GM19467 (cell line): ENCODE results near the gene SREBF1.

Source experiments
- ATAC-seq: cut with Tn5 transposase; IDR thresholded peaks from one replicate; pipeline ENCODE4 v1.9.1; 2021; ENCODE audit warnings: mild to moderate bottlenecking, moderate library complexity; ENCODE audit not compliant: unreplicated experiment

The SREBF1 gene

DNA sequence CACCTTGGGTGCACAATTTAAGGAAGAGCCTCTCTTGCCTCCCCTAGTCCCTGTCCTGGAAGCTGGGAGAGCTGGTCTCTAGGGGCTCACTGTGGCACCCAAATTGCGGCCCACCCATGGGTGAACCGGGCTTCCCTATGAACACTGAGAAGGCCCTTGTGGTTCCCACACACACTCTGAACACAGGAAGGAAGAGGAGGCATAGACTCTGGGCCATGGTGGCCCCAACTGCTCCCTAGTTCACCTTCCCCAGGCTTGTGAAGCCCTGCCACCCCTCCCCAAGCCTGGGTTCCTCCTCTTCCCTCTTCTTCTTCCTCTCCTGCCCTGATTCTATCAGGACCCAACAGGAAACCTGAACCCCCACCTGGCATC lies 10.5 kb downstream of the SREBF1 start:
- ATAC-seq, result no peak

- no peak for ATAC-seq
Observed at GRCh38 chr17:17824783-17825614, 11.8 kb downstream of the SREBF1 start.

DNA sequence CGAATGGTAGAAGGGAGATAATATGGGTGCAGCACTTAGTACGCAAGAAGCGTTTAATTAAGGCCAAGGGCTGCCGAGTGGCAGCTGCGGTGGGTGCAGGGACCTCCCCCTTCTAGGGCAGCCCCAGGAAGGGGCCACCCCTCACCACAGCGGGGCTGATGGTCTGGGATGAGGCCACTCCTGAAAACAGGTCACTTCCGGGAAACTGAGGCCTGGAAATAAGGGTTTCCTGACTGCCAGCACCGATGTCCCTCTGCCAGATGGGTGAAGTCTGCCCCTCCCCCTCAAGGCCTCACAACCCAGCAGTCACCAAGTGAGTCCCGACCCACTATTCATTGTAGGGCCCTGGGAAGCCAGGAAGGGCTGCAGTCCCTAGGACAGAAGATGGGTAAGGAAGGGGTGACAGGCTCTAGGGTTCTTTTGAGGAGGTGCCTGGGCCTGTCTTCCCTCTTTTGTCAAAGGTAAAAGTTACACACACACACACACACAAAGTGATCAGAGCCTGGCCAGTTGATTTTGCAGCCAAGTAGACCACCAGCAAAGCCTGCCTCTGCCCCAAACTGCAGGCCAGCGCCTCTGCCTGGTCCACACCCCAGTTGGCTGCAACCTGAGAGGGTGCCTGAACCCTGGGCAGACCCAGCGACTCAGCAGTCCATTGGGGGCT lies 12.5 kb downstream of the SREBF1 start:
- peak; percentile 1 for ATAC-seq

DNA sequence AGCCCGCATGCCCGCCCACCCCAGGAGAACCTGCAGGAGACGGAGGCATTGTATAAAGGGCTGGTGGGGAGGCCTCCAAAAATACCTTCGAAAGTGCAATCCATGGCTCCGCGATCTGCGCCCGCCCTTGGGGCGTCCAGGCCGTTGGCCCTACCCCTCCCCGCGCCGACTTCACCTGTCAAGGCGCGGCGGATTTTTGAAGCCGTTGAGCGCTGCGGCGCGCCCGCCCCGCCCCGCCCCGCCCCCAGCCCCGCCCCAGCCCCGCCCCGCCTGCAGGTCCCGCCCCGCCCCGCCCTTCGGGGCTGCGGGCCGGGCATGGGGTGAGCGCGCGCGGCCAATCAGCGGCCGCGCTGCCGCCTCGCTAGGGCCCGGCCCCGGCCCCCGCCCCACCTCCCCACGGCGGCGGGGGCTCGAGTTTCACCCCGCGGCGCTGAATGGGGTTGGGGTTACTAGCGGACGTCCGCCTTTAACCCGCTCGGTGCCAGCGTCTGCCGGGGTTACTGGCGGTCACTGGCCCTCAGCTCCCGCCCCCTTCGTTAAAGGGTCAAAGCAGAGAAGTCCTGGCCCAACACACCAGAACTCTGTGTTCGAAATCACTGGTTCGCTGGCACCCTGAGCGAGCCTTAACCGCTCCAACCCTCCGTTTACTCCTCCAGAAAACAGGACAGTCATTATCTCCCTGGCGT lies 13.2 kb downstream of the SREBF1 start:
- peak; percentile 73 for ATAC-seq

GRCh38 chr17:17822616-17823015 lies 14.2 kb downstream of the SREBF1 start:
- no peak for ATAC-seq

GRCh38 chr17:17822189-17822588 lies 14.6 kb downstream of the SREBF1 start:
- no peak for ATAC-seq

DNA sequence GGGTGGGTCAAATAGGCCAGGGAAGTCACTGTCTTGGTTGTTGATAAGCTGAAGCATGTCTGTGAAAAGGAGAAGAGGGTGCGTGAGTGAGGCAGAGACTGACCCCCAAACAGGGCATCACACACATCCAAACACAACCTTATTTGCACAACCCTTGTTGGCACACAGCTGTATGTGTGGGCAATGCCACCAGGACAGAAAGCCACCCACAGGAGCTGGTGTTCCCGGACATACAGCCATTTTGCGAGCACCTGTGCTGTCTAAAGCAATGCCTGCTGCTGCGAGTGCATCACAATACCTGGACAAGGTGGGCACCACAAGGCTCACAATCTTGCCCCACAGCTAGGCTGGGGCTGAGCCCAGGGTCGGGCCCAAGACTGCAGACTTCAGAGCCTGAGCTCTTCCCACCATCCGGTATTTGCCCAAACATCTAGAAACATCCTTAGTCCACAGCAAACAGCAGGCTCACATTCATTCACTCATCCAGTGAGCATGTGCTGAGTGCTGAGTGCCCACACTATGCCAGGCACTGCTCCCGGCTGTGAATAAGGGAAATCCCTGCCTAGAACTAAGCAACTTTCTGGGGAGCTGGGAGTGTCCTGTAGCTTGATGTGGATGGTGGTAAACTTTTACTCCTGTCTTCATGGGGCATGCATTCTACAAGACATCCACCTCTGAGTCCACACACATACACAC lies 16.2 kb downstream of the SREBF1 start:
- ATAC-seq, result no peak

- no peak for ATAC-seq
Observed at GRCh38 chr17:17820046-17820445, 16.7 kb downstream of the SREBF1 start.

- ATAC-seq, result no peak
Observed at GRCh38 chr17:17819561-17819995, 17.2 kb downstream of the SREBF1 start.

DNA sequence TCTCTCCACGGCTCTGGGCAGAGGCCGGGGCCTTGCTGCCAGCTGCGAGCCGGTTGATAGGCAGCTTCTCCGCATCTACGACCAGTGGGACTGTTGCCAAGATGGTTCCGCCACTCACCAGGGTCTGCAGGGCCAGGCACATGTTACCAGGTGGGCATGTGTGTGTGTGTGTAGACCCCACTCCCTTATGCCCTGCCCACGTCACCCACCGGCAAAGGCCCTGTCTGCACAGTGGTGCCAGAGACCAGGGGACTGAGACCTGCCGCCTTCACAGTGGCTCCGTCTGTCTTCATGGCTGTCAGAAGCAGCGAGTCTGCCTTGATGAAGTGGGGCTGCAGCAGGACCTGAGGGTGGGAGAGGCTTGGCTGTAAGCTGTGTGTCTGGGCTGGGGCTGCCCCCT lies 17.7 kb downstream of the SREBF1 start:
- no peak for ATAC-seq

DNA sequence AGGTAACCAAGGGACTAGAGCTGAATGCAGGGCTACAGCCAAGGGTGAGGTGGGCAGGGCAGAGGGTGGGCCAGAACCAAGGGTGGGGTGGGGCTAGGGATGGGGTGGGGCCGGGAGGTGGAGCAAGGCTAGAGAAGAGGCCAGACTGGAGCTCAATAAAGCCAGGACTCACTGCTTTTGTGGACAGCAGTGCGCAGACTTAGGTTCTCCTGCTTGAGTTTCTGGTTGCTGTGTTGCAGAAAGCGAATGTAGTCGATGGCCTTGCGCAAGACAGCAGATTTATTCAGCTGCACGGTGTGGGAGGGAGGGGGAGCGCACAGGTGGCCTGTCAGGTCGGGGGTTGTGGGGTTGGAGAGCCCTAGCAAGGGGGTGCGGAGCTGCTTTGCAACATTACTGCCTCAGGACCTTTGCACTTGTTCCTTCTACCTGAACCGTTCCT lies 18.7 kb downstream of the SREBF1 start:
- no peak for ATAC-seq

DNA sequence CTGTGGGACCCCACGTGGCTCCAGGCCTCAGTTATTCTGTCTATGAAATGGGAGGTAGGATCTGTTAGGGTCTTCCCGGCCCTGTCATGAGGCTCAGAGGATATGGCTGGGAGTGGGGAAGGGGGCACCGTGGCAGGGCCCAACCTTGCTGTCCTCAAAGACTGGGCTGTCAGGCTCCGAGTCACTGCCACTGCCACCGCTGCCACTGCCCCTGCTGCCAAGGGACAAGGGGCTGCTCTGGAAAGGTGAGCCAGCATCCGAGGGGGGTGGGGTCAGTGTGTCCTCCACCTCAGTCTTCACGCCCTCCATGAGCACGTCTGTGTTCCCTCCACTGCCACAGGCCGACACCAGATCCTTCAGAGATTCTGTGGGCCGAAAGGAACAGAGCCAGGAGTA lies 19.2 kb downstream of the SREBF1 start:
- no peak for ATAC-seq

GRCh38 chr17:17816831-17817551 lies 19.8 kb downstream of the SREBF1 start:
- no peak for ATAC-seq

DNA sequence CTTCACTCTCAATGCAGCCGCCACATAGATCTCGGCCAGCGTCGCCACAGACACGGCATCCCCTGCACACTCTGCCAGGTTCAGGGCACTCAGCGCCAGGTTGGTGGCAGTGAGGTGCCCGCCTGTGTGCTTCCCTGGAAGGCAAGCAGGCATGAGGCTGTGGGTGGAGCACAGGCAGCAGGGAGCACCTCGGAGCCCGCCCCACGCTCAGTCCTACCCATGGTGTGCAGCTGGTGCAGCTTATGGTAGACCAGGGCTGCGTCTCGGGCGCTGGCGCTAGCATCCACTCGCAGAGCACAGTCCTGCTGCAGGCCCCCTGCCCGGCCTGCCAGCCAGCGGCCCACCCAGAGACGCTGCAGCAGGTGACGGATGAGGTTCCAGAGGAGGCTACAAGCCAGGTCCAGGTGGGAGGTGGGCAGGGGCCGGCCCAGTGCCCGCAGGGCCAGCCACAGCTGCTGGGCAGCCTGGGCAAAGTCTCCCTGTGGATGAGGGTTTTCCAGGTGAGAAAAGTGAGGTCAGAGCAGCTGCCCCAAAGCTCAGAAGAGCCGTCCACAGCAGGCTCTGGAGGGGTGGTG lies 20.5 kb downstream of the SREBF1 start:
- no peak for ATAC-seq

- no peak for ATAC-seq
Observed at GRCh38 chr17:17815436-17816200, 21.2 kb downstream of the SREBF1 start.

- no peak for ATAC-seq
Observed at GRCh38 chr17:17815062-17815406, 21.8 kb downstream of the SREBF1 start.

DNA sequence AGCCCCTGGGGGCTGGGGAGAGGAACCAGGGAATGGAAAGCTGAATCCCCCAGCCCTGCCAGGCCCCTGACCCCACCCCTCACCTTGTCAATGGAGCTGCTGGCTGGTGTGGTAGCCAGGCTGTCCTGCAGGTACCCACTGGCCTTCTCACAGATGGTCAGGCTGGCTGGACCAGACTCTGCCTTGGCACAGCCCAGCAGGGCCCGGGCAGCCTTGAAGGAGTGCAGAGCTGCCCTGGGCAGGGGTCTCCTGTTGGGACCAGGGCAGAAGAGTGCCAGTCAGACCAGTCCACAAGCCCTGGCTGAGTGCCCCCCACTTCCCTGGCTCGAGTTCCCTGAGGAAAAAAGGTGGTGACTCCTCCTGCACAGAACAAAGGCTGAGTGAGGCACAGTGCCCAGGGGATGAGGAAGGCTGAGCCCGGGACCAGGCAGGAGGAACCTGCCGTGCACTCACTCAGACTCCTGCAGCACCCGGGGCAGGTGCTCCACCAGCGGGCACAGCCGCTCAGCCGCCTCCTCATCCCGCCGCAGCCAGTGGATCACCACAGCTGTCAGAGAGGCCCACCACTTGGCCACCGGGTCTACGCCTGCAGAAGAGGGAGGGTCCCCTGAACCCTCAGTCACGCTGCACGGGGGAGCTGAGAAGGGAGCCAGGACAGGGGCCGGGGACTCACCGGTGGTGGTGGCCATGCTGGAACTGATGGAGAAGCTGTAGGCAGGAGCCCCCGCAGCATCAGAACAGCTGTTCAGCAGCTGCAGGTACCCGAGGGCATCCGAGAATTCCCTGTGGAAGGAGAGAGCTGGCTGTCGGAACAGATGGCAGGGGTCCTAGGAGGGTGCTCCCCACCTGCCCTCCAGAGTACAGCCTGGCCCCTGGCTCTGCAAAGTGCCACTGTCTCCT lies 22.4 kb downstream of the SREBF1 start:
- no peak for ATAC-seq

GRCh38 chr17:17813725-17814095 lies 23.1 kb downstream of the SREBF1 start:
- ATAC-seq, result no peak
